ENCODE results near the gene MCF2L2.

The MCF2L2 gene

GRCh38 chr3:183437666-183438564 lies 9.5 kb upstream of the MCF2L2 start:
- Histone ChIP-seq H3K27ac (ENCODE audit: insufficient read depth in 1 of 2, low read depth in 1 of 2, low read length in 2 of 2, poor library complexity in 1 of 2, severe bottlenecking in 2 of 2) (no peak overlapping the region), H3K4me1 (ENCODE audit: control extremely low read depth in 1 of 4, control insufficient read depth in 4 of 4, insufficient read depth in 4 of 4, low read length in 3 of 4) (no peaks in the 10 kb centered on the region), H3K36me3 (ENCODE audit: control insufficient read depth in 4 of 4, insufficient read depth in 4 of 4, low read length in 3 of 4) (no peaks in the 10 kb centered on the region), H3K27me3 (replicated peaks in 2 of 5; ENCODE audit: control insufficient read depth in 4 of 5, insufficient read depth in 5 of 5, low read length in 4 of 5) (peaks cover 0 to 2% (median 0%) of the 10 kb centered on the region in 5 experiments), H3K9me3 (ENCODE audit: control extremely low read depth in 1 of 5, control insufficient read depth in 4 of 5, insufficient read depth in 2 of 5, low read depth in 1 of 5, low read length in 4 of 5) (peaks cover 0 to 5% (median 0%) of the 10 kb centered on the region in 5 experiments), H3K4me3 (ENCODE audit: control insufficient read depth in 1 of 7, extremely low read depth in 1 of 7, insufficient read depth in 4 of 7, low read depth in 2 of 7, low read length in 6 of 7) (no peak overlapping the region)
- POLR2A ChIA-PET, result interaction anchor here (0.6 kb wide), 1 partner anchor 66 kb away, joined by 3 read pairs; no protein-coding TSS in a partner anchor
- DNase-seq, result no peak
- WGBS (ENCODE audit: insufficient coverage), result 100% methylated on average over 2 of the region's 6 CpGs
- CTCF ChIA-PET, result interaction anchor here (0.7 to 2.2 kb wide), 2 partner anchors 10 to 254 kb away, joined by 3 to 8 read pairs; partner anchors contain the start of gene MCF2L2

GRCh38 chr3:183437061-183437460 lies 8.6 kb upstream of the MCF2L2 start:
- 100% methylated on average over 1 of the region's 1 CpG for WGBS (ENCODE audit: insufficient coverage)
- Histone ChIP-seq H3K4me1 (ENCODE audit: control extremely low read depth in 1 of 4, control insufficient read depth in 4 of 4, insufficient read depth in 4 of 4, low read length in 3 of 4) (no peaks in the 10 kb centered on the region), H3K27me3 (replicated peaks in 2 of 5; ENCODE audit: control insufficient read depth in 4 of 5, insufficient read depth in 5 of 5, low read length in 4 of 5) (peaks cover 0 to 2% (median 0%) of the 10 kb centered on the region in 5 experiments), H3K4me3 (ENCODE audit: control insufficient read depth in 1 of 7, extremely low read depth in 1 of 7, insufficient read depth in 4 of 7, low read depth in 2 of 7, low read length in 6 of 7) (no peak overlapping the region), H3K9me3 (ENCODE audit: control extremely low read depth in 1 of 5, control insufficient read depth in 4 of 5, insufficient read depth in 2 of 5, low read depth in 1 of 5, low read length in 4 of 5) (peaks cover 0 to 5% (median 0%) of the 10 kb centered on the region in 5 experiments), H3K27ac (ENCODE audit: insufficient read depth in 1 of 2, low read depth in 1 of 2, low read length in 2 of 2, poor library complexity in 1 of 2, severe bottlenecking in 2 of 2) (no peak overlapping the region), H3K36me3 (ENCODE audit: control insufficient read depth in 4 of 4, insufficient read depth in 4 of 4, low read length in 3 of 4) (no peaks in the 10 kb centered on the region)
- ChIA-PET CTCF (no interaction called here), POLR2A (no interaction called here)
- no peak for DNase-seq

GRCh38 chr3:183435661-183436060 lies 7.2 kb upstream of the MCF2L2 start:
- POLR2A ChIA-PET, result no interaction called here
- no peak for DNase-seq
- WGBS (ENCODE audit: insufficient coverage), result 80% methylated on average over 1 of the region's 1 CpG
- H3K9me3 ChIP-seq (ENCODE audit: control extremely low read depth in 1 of 5, control insufficient read depth in 4 of 5, insufficient read depth in 2 of 5, low read depth in 1 of 5, low read length in 4 of 5), result peaks cover 0 to 5% (median 0%) of the 10 kb centered on the region in 5 experiments
- no peaks in the 10 kb centered on the region for H3K4me1 ChIP-seq (ENCODE audit: control extremely low read depth in 1 of 4, control insufficient read depth in 4 of 4, insufficient read depth in 4 of 4, low read length in 3 of 4)
- no peaks in the 10 kb centered on the region for H3K36me3 ChIP-seq (ENCODE audit: control insufficient read depth in 4 of 4, insufficient read depth in 4 of 4, low read length in 3 of 4)
- CTCF ChIA-PET, result no interaction called here
- peaks cover 0 to 4% (median 0%) of the 10 kb centered on the region in 5 experiments for H3K27me3 ChIP-seq (replicated peaks in 2 of 5; ENCODE audit: control insufficient read depth in 4 of 5, insufficient read depth in 5 of 5, low read length in 4 of 5)
- H3K27ac ChIP-seq (ENCODE audit: insufficient read depth in 1 of 2, low read depth in 1 of 2, low read length in 2 of 2, poor library complexity in 1 of 2, severe bottlenecking in 2 of 2), result no peak overlapping the region
- no peak overlapping the region for H3K4me3 ChIP-seq (ENCODE audit: control insufficient read depth in 1 of 7, extremely low read depth in 1 of 7, insufficient read depth in 4 of 7, low read depth in 2 of 7, low read length in 6 of 7)

- peaks cover 0 to 5% (median 0%) of the 10 kb centered on the region in 5 experiments for H3K9me3 ChIP-seq (ENCODE audit: control extremely low read depth in 1 of 5, control insufficient read depth in 4 of 5, insufficient read depth in 2 of 5, low read depth in 1 of 5, low read length in 4 of 5)
- H3K36me3 ChIP-seq (ENCODE audit: control insufficient read depth in 4 of 4, insufficient read depth in 4 of 4, low read length in 3 of 4), result no peaks in the 10 kb centered on the region
- WGBS (ENCODE audit: insufficient coverage), result no CpG with 5 or more reads among the region's 2 CpGs
- POLR2A ChIA-PET, result no interaction called here
- no peak overlapping the region for H3K27ac ChIP-seq (ENCODE audit: insufficient read depth in 1 of 2, low read depth in 1 of 2, low read length in 2 of 2, poor library complexity in 1 of 2, severe bottlenecking in 2 of 2)
- no peak for DNase-seq
- H3K4me1 ChIP-seq (ENCODE audit: control extremely low read depth in 1 of 4, control insufficient read depth in 4 of 4, insufficient read depth in 4 of 4, low read length in 3 of 4), result no peaks in the 10 kb centered on the region
- CTCF ChIA-PET, result no interaction called here
- H3K27me3 ChIP-seq (replicated peaks in 2 of 5; ENCODE audit: control insufficient read depth in 4 of 5, insufficient read depth in 5 of 5, low read length in 4 of 5), result peaks cover 0 to 4% (median 0%) of the 10 kb centered on the region in 5 experiments
- H3K4me3 ChIP-seq (ENCODE audit: control insufficient read depth in 1 of 7, extremely low read depth in 1 of 7, insufficient read depth in 4 of 7, low read depth in 2 of 7, low read length in 6 of 7), result no peak overlapping the region
Observed at GRCh38 chr3:183434992-183435391, 6.6 kb upstream of the MCF2L2 start.

- ChIA-PET POLR2A (no interaction called here), CTCF (interaction anchor here (1.1 kb wide), 1 partner anchor 10 kb away, joined by 3 read pairs; no protein-coding TSS in a partner anchor)
- Histone ChIP-seq H3K4me1 (ENCODE audit: control extremely low read depth in 1 of 4, control insufficient read depth in 4 of 4, insufficient read depth in 4 of 4, low read length in 3 of 4) (no peaks in the 10 kb centered on the region), H3K9me3 (ENCODE audit: control extremely low read depth in 1 of 5, control insufficient read depth in 4 of 5, insufficient read depth in 2 of 5, low read depth in 1 of 5, low read length in 4 of 5) (peaks cover 0 to under 1% (median 0%) of the 10 kb centered on the region in 5 experiments), H3K27ac (ENCODE audit: insufficient read depth in 1 of 2, low read depth in 1 of 2, low read length in 2 of 2, poor library complexity in 1 of 2, severe bottlenecking in 2 of 2) (no peak overlapping the region), H3K4me3 (ENCODE audit: control insufficient read depth in 1 of 7, extremely low read depth in 1 of 7, insufficient read depth in 4 of 7, low read depth in 2 of 7, low read length in 6 of 7) (no peak overlapping the region), H3K27me3 (replicated peaks in 2 of 5; ENCODE audit: control insufficient read depth in 4 of 5, insufficient read depth in 5 of 5, low read length in 4 of 5) (peaks cover 0 to 4% (median 0%) of the 10 kb centered on the region in 5 experiments), H3K36me3 (ENCODE audit: control insufficient read depth in 4 of 4, insufficient read depth in 4 of 4, low read length in 3 of 4) (no peaks in the 10 kb centered on the region)
- WGBS (ENCODE audit: insufficient coverage), result 75% methylated on average over 3 of the region's 9 CpGs
- no peak for DNase-seq
Observed at GRCh38 chr3:183434503-183434902, 6.1 kb upstream of the MCF2L2 start.

- Histone ChIP-seq H3K4me1 (ENCODE audit: control extremely low read depth in 1 of 4, control insufficient read depth in 4 of 4, insufficient read depth in 4 of 4, low read length in 3 of 4) (peaks cover 0 to 21% (median 17%) of the 10 kb centered on the region in 4 experiments), H3K4me3 (ENCODE audit: control insufficient read depth in 1 of 7, extremely low read depth in 1 of 7, insufficient read depth in 4 of 7, low read depth in 2 of 7, low read length in 6 of 7) (no peak overlapping the region), H3K36me3 (ENCODE audit: control insufficient read depth in 4 of 4, insufficient read depth in 4 of 4, low read length in 3 of 4) (no peaks in the 10 kb centered on the region), H3K27ac (ENCODE audit: insufficient read depth in 1 of 2, low read depth in 1 of 2, low read length in 2 of 2, poor library complexity in 1 of 2, severe bottlenecking in 2 of 2) (no peak overlapping the region), H3K27me3 (replicated peaks in 2 of 5; ENCODE audit: control insufficient read depth in 4 of 5, insufficient read depth in 5 of 5, low read length in 4 of 5) (peaks cover 0 to 8% (median 0%) of the 10 kb centered on the region in 5 experiments), H3K9me3 (ENCODE audit: control extremely low read depth in 1 of 5, control insufficient read depth in 4 of 5, insufficient read depth in 2 of 5, low read depth in 1 of 5, low read length in 4 of 5) (no peaks in the 10 kb centered on the region)
- CTCF ChIA-PET, result interaction anchor here (0.9 to 1.7 kb wide), 5 partner anchors 9 to 508 kb away, joined by 3 to 5 read pairs (median 4); no protein-coding TSS in a partner anchor
- POLR2A ChIA-PET, result interaction anchor here (0.8 kb wide), 1 partner anchor 10 kb away, joined by 4 read pairs; no protein-coding TSS in a partner anchor
- WGBS (ENCODE audit: insufficient coverage), result 34% methylated on average over 3 of the region's 5 CpGs
- peak in 2 of 3 donors; percentile 44 to 58 for DNase-seq
Observed at GRCh38 chr3:183430325-183430957, 2.0 kb upstream of the MCF2L2 start.
